Central memory CD8-positive, alpha-beta T cell (primary cell): ENCODE data around the gene MYBPC1.
"Not testable (repeated sequence)": the region's sequence is repeated elsewhere in the genome, so short reads cannot be mapped to it uniquely, and the experiment has no call there.

Experiments used
- ATAC-seq: fragments of 150-1000 bp; cut with Tn5 transposase; replicated peaks from 2 replicates; pipeline ENCODE4 v1.10.0; 2022; ENCODE audit warnings: mild to moderate bottlenecking, moderate FRiP score, moderate number of reproducible peaks; ENCODE audit not compliant: poor library complexity, severe bottlenecking; ENCODE audit errors: extremely low read depth
- DNase-seq, 2 donors: peaks; one replicate each; pipeline ENCODE4 v3.0.0; 2021; ENCODE audit warnings: low spot score in 2 of 2
- H3K27ac Mint-ChIP-seq: one replicate; pipeline ENCODE4 v1.8.0; 2022; ENCODE audit warnings: low read depth, mild to moderate bottlenecking, moderate library complexity, mixed read lengths
- H3K27me3 Mint-ChIP-seq: one replicate; pipeline ENCODE4 v1.8.0; 2022; ENCODE audit warnings: mixed read lengths
- H3K36me3 Mint-ChIP-seq: one replicate; pipeline ENCODE4 v1.8.0; 2022; ENCODE audit warnings: mild to moderate bottlenecking, moderate library complexity, mixed read lengths; ENCODE audit not compliant: insufficient read depth
- H3K4me1 Mint-ChIP-seq: one replicate; pipeline ENCODE4 v1.8.0; 2022; ENCODE audit warnings: mixed read lengths
- H3K4me3 Mint-ChIP-seq: one replicate; pipeline ENCODE4 v1.8.0; 2022; ENCODE audit warnings: mild to moderate bottlenecking, moderate library complexity, mixed read lengths
- H3K9me3 Mint-ChIP-seq: one replicate; pipeline ENCODE4 v1.8.0; 2022; ENCODE audit warnings: mixed read lengths

The MYBPC1 gene

DNA sequence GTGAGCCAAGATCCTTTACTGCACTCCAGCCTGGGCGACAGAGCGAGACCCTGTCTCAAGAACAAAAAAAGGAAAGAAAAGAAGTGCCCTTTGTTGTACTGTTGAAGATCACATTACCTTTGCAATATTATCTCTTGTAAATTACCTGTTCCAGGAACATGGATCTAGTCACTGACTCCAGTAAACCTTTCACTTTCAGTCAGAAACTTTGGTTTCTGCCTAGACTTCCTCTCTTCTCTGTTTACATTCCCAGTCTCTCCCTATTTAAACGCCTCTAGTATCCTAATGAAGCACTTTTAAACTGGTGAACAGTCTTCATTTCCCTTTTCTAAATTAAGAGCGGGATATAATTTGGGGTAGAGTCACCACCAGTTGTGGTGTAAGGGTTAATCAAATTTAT lies 115.5 kb downstream of the MYBPC1 start:
- peaks cover 29% of the 10 kb centered on the region for H3K4me1 Mint-ChIP-seq

DNA sequence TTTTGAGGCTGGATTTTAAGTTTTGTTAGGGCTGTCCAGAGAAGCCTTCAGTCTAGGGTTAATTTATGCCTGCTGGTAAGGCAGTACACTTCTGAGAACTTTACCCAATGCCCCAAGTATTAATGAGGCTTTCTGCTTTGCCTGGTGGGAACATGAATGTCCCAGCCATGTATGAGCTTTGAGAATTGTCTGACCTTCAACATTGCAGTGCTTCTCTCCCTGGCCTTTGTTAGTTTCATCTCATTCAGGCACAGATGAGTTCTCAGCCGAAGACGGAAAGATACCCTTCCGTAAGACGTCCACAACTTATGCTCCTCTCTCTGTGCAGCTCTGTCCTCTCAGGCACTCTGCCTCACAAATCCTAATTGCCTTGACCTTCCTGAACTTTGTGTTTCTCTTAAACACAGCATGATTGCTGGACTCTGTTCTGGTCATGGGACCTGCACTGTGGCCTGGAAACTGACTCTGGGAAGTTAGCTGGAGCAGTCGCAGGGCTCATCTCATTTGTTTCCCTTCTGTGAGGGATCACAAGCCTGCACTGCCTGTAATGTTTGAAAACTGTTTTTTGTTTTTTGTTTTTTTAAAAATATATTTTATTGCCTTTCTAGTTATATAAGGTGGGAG lies 118.4 kb downstream of the MYBPC1 start:
- H3K4me1 Mint-ChIP-seq = peaks cover 18% of the 10 kb centered on the region
- ATAC-seq (no peak), DNase-seq (no peak)
- no peak overlapping the region for H3K27ac Mint-ChIP-seq
- H3K4me3 Mint-ChIP-seq = no peak overlapping the region
- no peaks in the 10 kb centered on the region for H3K9me3 Mint-ChIP-seq
- no peaks in the 10 kb centered on the region for H3K27me3 Mint-ChIP-seq
- no peaks in the 10 kb centered on the region for H3K36me3 Mint-ChIP-seq

More for the DNA sequence above, 115.5 kb downstream of the MYBPC1 start:
- no peak for ATAC-seq
- H3K36me3 Mint-ChIP-seq = no peaks in the 10 kb centered on the region
- H3K9me3 Mint-ChIP-seq = no peaks in the 10 kb centered on the region
- H3K27ac Mint-ChIP-seq = no peak overlapping the region
- no peak overlapping the region for H3K4me3 Mint-ChIP-seq
- DNase-seq = no peak
- no peaks in the 10 kb centered on the region for H3K27me3 Mint-ChIP-seq

DNA sequence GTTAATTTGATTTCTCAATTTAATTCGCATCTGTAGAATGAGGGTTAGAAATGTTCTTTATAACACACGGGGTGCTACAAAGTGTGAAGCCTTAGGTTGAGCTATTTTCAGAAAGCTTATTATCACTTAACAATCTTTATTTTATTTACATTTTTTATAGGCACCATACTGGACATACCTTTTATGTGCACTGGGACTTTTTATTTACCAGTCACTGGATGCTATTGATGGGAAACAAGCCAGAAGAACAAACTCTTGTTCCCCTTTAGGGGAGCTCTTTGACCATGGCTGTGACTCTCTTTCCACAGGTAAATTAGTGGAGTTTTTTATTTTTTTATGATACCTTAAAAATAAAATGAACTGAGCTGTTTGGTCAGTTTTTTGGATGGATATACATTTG lies 119.2 kb downstream of the MYBPC1 start:
- Mint-ChIP-seq H3K9me3 (no peaks in the 10 kb centered on the region), H3K4me3 (no peak overlapping the region), H3K27me3 (no peaks in the 10 kb centered on the region), H3K27ac (no peak overlapping the region), H3K4me1 (peaks cover 18% of the 10 kb centered on the region), H3K36me3 (no peaks in the 10 kb centered on the region)
- no peak for DNase-seq
- ATAC-seq = no peak

DNA sequence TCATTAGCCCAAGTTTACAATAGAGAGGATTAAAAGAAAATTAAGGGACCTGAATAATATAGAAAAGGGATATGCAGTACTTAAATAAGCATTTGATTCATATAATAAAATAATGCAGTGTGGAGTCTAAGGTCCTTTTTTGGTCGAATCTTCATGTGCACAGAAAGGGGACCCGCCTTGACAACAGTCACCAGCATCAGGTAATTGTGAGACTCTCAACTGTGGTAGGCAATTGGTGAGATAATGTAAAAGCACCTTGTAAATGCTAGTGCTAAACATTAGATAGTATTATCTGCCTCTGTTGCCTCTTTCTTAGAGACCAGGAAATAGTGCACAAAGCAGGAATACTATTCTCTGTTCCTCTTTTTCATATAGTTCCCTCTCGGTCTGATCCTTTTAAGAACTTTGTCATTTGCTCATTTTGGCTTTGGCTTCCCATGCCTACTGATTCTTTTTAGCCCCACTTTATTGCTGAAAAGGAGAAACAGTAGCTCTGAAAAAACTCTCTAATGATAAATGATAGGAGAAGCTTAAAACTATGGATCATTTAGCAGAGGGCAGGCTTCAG lies 120.2 kb downstream of the MYBPC1 start:
- Mint-ChIP-seq H3K27ac (peak overlapping the region; percentile 37), H3K27me3 (no peaks in the 10 kb centered on the region), H3K9me3 (no peaks in the 10 kb centered on the region), H3K36me3 (peaks cover under 1% of the 10 kb centered on the region), H3K4me3 (no peak overlapping the region), H3K4me1 (peaks cover 10% of the 10 kb centered on the region)
- DNase-seq (no peak), ATAC-seq (no peak)

DNA sequence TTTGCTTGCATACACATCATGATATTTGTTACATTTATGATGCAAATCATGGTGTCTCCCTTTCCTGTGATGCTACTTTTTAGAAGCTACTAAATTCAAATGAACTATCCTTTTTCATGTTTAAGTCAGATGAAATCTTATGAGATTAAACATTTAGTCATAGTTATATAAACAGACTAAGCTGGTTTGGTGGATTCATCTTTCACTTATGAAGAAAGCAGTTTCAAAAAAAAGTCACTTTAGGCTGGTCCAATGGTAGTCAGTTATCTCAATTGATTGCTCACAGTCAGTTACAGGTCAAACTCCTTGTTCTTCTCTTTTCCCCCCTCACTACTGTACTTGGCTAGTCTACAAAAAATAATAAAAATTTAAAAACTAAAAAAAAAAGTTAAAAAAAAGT lies 124.8 kb downstream of the MYBPC1 start:
- Mint-ChIP-seq H3K27me3 (no peaks in the 10 kb centered on the region), H3K4me3 (no peak overlapping the region), H3K27ac (no peak overlapping the region), H3K4me1 (no peaks in the 10 kb centered on the region), H3K36me3 (peaks cover 4% of the 10 kb centered on the region), H3K9me3 (no peaks in the 10 kb centered on the region)
- ATAC-seq (no peak), DNase-seq (no peak)

DNA sequence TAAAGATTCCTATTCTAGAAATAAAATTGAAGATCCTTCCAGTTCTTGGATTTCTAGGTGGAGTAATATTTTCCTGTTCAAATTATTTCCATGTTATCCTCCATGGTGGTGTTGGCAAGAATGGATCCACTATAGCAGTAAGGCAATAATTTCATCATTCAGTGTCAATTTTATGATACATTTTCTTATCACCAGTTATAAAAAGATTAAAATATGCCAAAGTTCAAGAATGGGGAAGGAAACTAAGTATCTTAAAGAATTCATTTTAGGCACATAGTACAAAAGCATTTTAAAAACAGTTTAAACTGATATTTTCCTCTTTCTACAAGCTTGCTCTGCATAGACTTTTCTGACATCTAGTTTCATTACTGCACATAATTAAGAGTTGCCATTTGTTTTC lies 125.3 kb downstream of the MYBPC1 start:
- no peaks in the 10 kb centered on the region for H3K9me3 Mint-ChIP-seq
- no peak for DNase-seq
- H3K27me3 Mint-ChIP-seq = no peaks in the 10 kb centered on the region
- peaks cover 4% of the 10 kb centered on the region for H3K36me3 Mint-ChIP-seq
- H3K4me1 Mint-ChIP-seq = no peaks in the 10 kb centered on the region
- H3K27ac Mint-ChIP-seq = no peak overlapping the region
- ATAC-seq = no peak
- H3K4me3 Mint-ChIP-seq = no peak overlapping the region

DNA sequence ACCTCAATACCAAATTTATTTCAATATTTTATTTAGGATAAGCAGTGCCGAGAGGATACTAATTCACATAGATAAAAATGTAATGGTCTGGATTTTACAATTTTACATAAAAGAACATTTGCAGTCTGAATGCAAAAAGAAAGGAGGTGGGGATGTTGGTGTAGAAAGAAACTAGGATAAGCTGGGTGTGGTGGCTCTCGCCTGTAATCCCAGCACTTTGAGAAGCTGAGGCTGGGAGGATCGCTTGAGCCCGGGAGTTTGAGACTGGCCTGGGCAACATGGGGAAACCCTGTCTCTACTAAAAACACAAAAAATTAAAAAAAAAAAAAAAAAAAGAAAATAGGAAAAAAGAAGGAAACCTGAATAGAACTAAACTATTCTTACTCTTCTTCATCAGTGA lies 127.6 kb downstream of the MYBPC1 start:
- no peaks in the 10 kb centered on the region for H3K9me3 Mint-ChIP-seq

DNA sequence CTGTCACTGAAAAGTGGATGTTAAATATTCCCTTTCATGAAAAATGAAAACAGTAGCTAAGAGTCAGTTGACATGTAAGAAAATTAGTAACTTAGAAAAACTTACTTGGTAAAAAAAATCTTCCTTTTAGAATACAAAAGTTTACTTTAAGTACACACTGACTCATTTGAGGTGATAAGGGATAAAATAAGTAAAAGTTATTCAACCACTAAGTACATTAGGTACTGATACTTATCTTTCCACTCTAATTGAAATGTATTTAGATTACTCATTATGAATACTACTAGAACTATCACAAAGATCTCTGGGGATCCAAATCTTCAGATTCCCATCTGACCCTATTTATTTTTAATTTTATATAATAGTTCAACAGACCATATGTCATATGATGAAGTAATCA lies 132.3 kb downstream of the MYBPC1 start:
- Mint-ChIP-seq H3K36me3 (peaks cover 19% of the 10 kb centered on the region), H3K9me3 (no peaks in the 10 kb centered on the region), H3K27me3 (no peaks in the 10 kb centered on the region), H3K27ac (no peak overlapping the region), H3K4me3 (no peak overlapping the region), H3K4me1 (no peaks in the 10 kb centered on the region)
- ATAC-seq = no peak
- no peak for DNase-seq

More for the DNA sequence above, 127.6 kb downstream of the MYBPC1 start:
- Mint-ChIP-seq H3K27me3 (no peaks in the 10 kb centered on the region), H3K36me3 (peaks cover 10% of the 10 kb centered on the region), H3K4me1 (no peaks in the 10 kb centered on the region), H3K27ac (no peak overlapping the region), H3K4me3 (no peak overlapping the region)
- DNase-seq (no peak), ATAC-seq (no peak)

DNA sequence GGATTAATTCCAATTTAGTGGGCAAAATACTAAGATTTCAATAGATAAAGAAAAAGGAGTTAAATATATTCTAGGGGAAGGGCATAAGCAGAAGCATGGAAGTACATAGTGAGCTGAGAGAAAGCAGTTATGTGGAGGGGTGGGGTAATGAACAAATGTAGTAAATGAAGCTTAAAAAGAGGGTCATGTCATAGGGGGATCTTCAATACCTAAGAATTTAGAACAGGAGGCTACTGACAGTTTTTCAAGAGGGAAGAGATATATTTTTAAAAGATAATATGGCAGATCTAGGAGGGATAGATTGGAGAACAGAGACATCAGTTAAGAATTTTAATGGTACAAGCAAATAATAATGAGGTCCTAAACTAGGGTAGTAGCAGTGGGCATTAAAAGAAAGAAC lies 135.1 kb downstream of the MYBPC1 start:
- H3K27ac Mint-ChIP-seq = no peak overlapping the region
- ATAC-seq = no peak

DNA sequence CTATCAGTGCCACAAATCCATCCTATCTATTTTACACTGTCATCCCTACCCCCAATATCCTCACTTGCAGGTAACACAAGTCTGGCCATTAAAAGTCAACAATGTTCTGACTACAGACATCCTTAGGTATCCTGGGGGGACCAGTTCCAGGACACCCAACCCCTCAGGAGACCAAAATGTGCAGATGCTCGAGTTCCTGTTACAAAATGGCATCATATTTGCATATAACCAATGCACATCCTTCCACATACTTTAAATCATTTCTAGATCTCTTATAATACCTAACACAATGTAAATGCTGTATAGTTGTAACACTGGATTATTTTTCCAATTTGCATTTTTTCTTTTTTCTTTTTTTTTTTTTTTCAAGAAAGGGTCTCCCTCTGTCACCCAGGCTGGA lies 137.5 kb downstream of the MYBPC1 start:
- Mint-ChIP-seq H3K9me3 (no peaks in the 10 kb centered on the region), H3K27ac (no peak overlapping the region), H3K27me3 (no peaks in the 10 kb centered on the region), H3K4me1 (no peaks in the 10 kb centered on the region), H3K4me3 (no peak overlapping the region), H3K36me3 (peaks cover 11% of the 10 kb centered on the region)
- DNase-seq = no peak
- no peak for ATAC-seq

More for the DNA sequence above, 135.1 kb downstream of the MYBPC1 start:
- Mint-ChIP-seq H3K27me3 (no peaks in the 10 kb centered on the region), H3K9me3 (no peaks in the 10 kb centered on the region), H3K36me3 (peaks cover 16% of the 10 kb centered on the region), H3K4me3 (no peak overlapping the region), H3K4me1 (no peaks in the 10 kb centered on the region)
- DNase-seq = no peak

DNA sequence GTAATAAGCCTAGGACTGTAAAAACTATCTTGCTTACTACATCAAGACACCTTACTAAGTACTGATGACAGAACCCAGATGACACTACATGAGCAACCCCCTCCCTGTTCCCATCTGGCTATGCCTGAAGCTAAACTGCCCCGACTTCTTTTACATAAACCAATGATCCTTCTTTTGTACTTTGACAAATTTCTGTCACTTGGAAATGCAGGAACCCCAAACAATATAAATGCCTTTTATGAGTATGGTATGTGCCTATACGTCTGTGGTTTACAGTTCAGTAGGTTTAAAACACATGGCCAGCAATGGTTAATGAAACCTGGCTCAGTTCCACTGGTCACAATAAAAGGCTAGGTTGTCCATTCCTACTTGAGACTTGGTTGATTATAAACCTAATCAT lies 138.4 kb downstream of the MYBPC1 start:
- Mint-ChIP-seq H3K4me1 (no peaks in the 10 kb centered on the region), H3K9me3 (no peaks in the 10 kb centered on the region), H3K4me3 (no peak overlapping the region), H3K36me3 (peaks cover 11% of the 10 kb centered on the region), H3K27ac (no peak overlapping the region), H3K27me3 (no peaks in the 10 kb centered on the region)
- ATAC-seq = no peak
- DNase-seq = no peak

DNA sequence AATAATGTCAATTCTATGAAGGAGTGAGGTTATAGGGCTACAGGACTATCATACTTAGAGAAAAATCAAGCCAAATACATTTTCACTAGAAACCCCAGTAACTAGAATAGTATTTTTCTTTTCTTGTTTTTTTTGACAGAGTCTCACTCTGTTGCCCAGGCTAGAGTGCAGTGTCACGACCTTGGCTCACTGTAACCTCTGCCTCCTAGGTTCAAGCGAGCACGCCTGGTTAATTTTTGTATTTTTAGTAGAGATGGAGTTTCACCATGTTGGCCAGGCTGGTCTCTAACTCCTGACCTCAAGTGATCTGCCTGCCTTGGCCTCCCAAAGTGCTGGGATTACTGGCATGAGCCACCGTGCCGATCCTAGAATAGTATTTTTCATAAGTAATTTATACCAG lies 139.7 kb downstream of the MYBPC1 start:
- not testable (repeated sequence) for H3K27ac Mint-ChIP-seq, H3K27me3 Mint-ChIP-seq, DNase-seq, H3K9me3 Mint-ChIP-seq, H3K4me1 Mint-ChIP-seq, ATAC-seq, H3K36me3 Mint-ChIP-seq, H3K4me3 Mint-ChIP-seq
